Panc1 (cell line): Measurements from ENCODE around the gene PABPN1.

Source experiments
- CTCF ChIP-seq: fragments of 450-650 bp; IDR thresholded peaks from 2 replicates; pipeline ENCODE4 v1.5.1; 2017; ENCODE audit warnings: mild to moderate bottlenecking
- POLR2AphosphoS5 ChIP-seq: IDR thresholded peaks from 2 replicates; pipeline ENCODE4 v1.6.1; 2012; ENCODE audit warnings: mild to moderate bottlenecking, low read depth, low read length, moderate library complexity

GRCh38 chr14:23308721-23309445 lies 12.4 kb upstream of the PABPN1 start:
- no peak for TF ChIP-seq CTCF
- TF ChIP-seq POLR2AphosphoS5, result no peak
